Kidney epithelial cell (primary cell): ENCODE results near the gene PHF21A. TPM values are rescaled to one million over a fixed set of nuclear protein-coding genes. Genes with fewer than 3 reads are reported as not detected.

Source experiments
- DNase-seq: peaks from one replicate; pipeline ENCODE4 v3.0.0-alpha.2; 2010; ENCODE audit warnings: low read depth
- H3K27me3 ChIP-seq: 2 replicates; pipeline ENCODE4 v1.6.0; 2011; ENCODE audit warnings: low read length; ENCODE audit not compliant: control insufficient read depth, insufficient read depth
- H3K36me3 ChIP-seq: 2 replicates; pipeline ENCODE4 v1.5.1; 2011; ENCODE audit warnings: low read length; ENCODE audit not compliant: control insufficient read depth, insufficient read depth
- H3K4me3 ChIP-seq: 2 replicates; pipeline ENCODE4 v1.5.1; 2011; ENCODE audit warnings: low read depth, mild to moderate bottlenecking, control low read depth, low read length
- total RNA-seq: library from RNA; depleted of rRNA; stranded (reverse); fragments of >200 nt; gene quantifications from 2 replicates; pipeline ENCODE4 v1.2.3, GENCODE V29; 2015
- TF ChIP-seq, protein P1 (sequence below): IDR thresholded peaks from 2 replicates; pipeline ENCODE4 v1.5.1; 2011; ENCODE audit warnings: mild to moderate bottlenecking, moderate library complexity, low read length, control low read depth, inconsistent platforms; ENCODE audit not compliant: insufficient read depth, poor library complexity, severe bottlenecking

The PHF21A gene
- total RNA-seq, 1 donor from 2014 or later: 11.8 TPM

DNA sequence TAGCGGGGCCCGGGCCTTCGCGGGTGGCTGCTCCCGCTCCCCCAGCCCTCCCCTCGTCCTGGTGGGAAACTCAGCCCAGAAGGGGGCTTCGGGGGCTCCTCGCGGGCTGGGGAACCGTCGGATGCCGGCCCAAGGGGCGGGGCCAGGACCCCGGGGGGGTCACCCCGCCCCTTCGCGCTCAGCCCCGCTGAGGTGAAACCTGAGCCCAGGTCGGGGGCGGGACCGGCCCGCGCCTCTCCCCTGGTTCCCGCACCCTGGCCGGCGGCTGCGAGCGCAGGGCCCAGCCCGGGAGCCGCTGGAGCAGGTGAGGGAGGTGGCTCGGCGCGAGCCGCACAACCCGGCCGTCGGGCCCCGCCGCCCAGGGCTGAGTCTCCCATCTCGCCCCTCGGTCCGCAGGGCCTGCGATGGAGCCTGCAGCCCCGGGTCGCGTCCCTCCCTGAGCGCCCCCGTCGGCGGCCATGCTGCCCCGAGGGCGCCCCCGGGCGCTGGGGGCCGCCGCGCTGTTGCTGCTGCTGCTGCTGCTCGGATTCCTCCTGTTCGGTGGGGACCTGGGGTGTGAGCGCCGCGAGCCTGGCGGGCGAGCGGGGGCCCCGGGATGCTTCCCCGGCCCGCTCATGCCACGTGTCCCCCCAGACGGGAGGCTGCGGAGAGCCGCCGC, 198.7 kb downstream of the PHF21A start, which contains the start of gene LARGE2:
Gene LARGE2, plus strand, starts transcription at position 232 of the 658 bp plus-strand sequence. Its CDS starts 227 bp downstream, at position 459.
- H3K36me3 ChIP-seq: no peaks in the 10 kb centered on the region
- peak within 1 kb of the TSS; percentile 14 for H3K4me3 ChIP-seq
- TF ChIP-seq, protein P1, sequence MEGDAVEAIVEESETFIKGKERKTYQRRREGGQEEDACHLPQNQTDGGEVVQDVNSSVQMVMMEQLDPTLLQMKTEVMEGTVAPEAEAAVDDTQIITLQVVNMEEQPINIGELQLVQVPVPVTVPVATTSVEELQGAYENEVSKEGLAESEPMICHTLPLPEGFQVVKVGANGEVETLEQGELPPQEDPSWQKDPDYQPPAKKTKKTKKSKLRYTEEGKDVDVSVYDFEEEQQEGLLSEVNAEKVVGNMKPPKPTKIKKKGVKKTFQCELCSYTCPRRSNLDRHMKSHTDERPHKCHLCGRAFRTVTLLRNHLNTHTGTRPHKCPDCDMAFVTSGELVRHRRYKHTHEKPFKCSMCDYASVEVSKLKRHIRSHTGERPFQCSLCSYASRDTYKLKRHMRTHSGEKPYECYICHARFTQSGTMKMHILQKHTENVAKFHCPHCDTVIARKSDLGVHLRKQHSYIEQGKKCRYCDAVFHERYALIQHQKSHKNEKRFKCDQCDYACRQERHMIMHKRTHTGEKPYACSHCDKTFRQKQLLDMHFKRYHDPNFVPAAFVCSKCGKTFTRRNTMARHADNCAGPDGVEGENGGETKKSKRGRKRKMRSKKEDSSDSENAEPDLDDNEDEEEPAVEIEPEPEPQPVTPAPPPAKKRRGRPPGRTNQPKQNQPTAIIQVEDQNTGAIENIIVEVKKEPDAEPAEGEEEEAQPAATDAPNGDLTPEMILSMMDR: no peak
- peaks cover 39% of the 10 kb centered on the region for H3K27me3 ChIP-seq
- DNase-seq: no peak

DNA sequence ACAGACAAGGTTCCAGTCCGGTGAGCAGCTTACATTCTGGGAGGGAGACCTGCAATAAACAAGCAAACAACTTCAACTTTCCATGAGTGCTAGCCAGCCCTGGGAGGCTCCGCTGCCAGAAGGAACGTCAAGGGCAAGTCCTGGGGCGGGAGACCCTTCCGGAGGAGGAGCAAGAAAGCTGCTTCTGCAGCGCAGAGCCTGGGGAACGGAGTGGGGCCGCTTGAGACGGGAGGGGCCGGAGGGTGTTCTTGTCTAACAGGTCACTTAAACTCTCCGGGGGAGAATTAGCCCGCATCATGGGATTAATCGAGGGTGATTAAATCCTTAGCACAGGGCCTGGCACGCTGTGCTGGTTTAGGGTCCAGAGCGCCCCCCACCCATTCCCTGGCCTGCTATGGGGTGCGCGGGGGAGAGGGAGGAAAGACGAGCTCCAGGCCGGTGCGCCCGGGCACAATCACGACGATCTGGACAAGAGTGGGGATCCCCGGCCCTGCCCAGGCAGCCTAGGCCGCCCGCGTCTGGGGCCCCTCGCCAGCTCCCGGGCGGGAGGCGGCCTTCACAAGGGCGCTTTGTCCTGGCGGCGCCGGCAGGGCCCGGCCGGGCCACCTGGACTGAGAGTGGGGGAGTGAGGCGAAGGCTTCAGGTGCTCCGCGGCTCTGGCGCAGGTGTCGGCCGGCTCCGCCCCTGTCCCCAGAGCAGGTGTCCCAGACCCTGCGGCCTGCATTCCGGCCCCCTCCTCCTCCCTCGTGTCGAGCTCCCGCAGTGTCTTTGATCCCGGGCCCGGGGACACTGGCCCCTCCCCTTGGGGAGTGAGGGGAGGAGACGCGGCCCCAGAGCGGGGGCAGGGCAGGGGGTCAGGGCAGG, 199.5 kb downstream of the PHF21A start:
- DNase-seq: no peak
- Histone ChIP-seq H3K27me3 (peaks cover 39% of the 10 kb centered on the region), H3K4me3 (peak overlapping the region; percentile 14), H3K36me3 (no peaks in the 10 kb centered on the region)
- TF ChIP-seq, protein P1: no peak

DNA sequence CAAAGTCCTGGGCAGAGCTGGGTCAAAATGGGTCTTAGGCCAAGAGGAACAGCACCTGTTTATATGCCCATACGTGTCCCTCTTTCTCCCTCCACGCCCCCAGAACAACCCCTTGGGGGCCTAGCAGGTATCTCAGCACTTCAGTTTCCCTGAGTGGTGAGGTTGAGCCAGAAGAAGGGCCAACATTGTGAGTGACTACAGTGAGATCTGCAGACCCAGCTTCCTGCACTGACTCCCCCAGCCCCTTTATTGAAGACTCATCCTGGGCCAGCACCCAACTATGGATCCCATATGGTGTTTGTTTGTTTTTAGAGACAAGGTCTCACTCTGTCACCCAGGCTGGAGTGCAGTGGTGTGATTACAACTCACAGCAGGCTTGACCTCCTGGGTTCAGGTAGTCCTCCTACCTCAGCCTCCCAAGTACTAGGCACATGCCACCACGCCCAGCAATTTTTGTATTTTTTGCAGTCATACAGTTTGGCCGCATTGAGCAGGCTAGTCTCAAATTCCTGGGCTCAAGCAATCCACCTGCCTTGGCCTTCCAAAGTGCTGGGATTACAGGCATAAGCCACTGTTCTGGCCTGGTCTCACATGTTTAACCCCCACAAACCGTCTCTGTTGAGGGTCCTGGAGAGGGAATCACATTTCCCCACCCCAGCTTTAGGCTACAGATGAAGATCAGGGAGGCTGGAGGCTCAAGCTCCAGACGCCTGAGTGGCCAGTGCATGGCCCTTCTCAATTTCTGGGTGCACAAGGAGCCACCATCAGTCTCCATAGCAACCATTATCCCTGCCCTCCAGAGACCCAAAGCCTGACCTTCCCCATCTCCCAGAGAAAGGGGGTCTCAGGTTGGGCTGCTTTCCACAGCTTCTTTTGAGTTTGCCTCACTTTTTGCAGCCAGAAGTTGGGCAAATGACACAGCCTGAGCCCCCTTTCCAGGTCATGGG, 200.4 kb downstream of the PHF21A start:
- no peak overlapping the region for H3K4me3 ChIP-seq
- no peak for DNase-seq
- H3K36me3 ChIP-seq: no peaks in the 10 kb centered on the region
- TF ChIP-seq, protein P1: no peak
- peaks cover 39% of the 10 kb centered on the region for H3K27me3 ChIP-seq

DNA sequence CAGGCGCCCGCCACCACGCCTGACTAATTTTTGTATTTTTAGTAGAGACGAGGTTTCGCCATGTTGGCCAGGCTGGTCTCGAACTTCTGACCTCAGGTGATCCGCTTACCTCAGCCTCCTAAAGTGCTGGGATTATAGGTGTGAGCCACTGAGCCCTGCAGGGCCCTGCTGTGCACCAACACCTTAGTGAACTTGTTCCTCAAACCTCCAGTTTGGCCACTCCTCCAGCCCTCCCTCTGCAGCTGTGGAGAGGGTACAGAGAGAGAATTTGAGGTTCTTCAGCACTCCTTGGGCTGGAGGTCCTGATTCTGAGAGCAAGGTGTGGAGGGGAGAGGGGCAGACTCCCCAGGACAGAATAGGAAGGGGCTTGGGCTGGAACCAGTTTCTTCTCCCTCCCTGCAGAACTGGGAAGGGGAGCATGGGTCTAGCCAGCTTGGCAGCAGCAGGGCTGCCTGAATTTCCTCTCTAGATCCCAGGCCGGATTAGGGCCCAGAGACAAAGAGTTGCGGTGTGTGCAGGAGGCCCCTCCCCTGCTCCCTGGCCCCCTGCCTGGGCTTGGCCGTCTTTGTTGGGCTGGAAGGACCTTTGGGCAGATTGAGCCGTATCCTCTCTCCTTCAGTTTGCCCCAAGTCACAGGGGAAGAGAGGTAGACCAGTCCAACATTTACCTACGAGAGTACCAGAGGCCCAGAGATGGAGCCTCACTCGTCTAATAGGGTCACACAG, 201.3 kb downstream of the PHF21A start:
- Histone ChIP-seq H3K4me3 (no peak overlapping the region), H3K36me3 (no peaks in the 10 kb centered on the region), H3K27me3 (peaks cover 39% of the 10 kb centered on the region)
- TF ChIP-seq, protein P1: no peak
- no peak for DNase-seq

DNA sequence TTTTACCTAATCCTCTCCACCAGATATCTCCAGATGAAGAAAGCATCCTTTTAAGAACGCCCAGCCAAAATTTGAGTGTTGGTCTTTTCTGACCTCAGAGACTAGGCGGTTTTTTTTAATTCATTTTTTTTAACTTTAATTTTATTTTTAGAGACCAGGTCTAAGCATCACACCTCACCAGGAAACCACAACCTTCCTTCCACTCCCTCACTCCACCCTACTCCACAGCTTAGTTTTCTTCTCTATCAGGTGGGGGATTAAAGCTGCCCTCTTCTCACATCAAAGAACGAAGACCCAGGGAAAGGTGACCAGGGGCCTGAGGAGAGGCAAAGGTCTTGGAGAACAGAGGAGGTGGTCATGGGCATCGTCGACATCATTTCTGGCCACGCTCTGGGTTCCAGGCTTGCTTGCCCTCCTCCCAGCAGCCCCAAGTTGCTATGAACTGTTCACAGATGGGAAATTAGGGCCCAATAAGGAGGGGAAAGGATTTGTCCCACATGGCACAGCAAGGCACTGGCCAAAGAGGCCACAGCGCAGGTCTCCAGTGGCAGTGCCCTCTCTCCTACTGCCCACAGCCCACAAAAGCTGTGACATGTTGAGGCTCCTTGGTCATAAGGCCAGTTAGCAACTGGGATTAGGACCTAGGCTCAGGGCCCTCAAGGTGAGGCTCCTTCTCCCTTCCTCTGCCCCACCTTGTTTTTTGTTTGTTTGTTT, 202.1 kb downstream of the PHF21A start:
- TF ChIP-seq, protein P1: no peak
- peaks cover 31% of the 10 kb centered on the region for H3K27me3 ChIP-seq
- no peak for DNase-seq
- H3K36me3 ChIP-seq: peaks cover 2% of the 10 kb centered on the region
- H3K4me3 ChIP-seq: peak overlapping the region; percentile 93
